ENCODE results near the gene NSF. TPM values are rescaled to one million over a fixed set of nuclear protein-coding genes. Genes with fewer than 3 reads are reported as not detected.

Gene NSF
- polyA plus RNA-seq, 2 of the 4 experiments (the other 2 are of a cell fraction), result 30.1 to 63.1 TPM

GRCh38 chr17:46744441-46744840 is 154.0 kb downstream of the NSF start:
- ATAC-seq (no peak), FAIRE-seq (no peak), DNase-seq (ENCODE audit: low read depth in 1 of 2, low spot score in 1 of 2) (no peak)
- Histone ChIP-seq H3K4me1 (peaks cover 22% of the 10 kb centered on the region), H3K27ac (no peak overlapping the region), H3K4me3 (no peak overlapping the region), H3K9me3 (no peaks in the 10 kb centered on the region), H3K4me2 (no peak overlapping the region)
- WGBS (ENCODE audit: missing lambda C conversion rate), result 98% methylated on average over 1 of the region's 1 CpG
- TF ChIP-seq JUN (IDR thresholded peaks at IDR 0.05) (no peak), E2F6 (IDR thresholded peaks at IDR 0.05; ENCODE audit: borderline replicate concordance, low read depth) (no peak), BHLHE40 (IDR thresholded peaks at IDR 0.05; ENCODE audit: low read depth, low read length) (no peak), CHD2 (IDR thresholded peaks at IDR 0.05; ENCODE audit: low read length, partially characterized antibody) (no peak), BCL3 (IDR thresholded peaks at IDR 0.05) (no peak), HEYL (CRISPR knock-in tag; IDR thresholded peaks at IDR 0.05) (no peak)
- ChIA-PET CTCF (interaction anchor here (0.9 to 2.5 kb wide), 3 partner anchors 14 to 91 kb away, joined by 3 to 6 read pairs (median 4); no protein-coding TSS in a partner anchor), POLR2A (no interaction called here)

- WGBS (ENCODE audit: missing lambda C conversion rate), result 95% methylated on average over 3 of the region's 3 CpGs
- no peak for ATAC-seq
- H3K4me2 ChIP-seq, result no peak overlapping the region
- POLR2A ChIA-PET, result no interaction called here
- H3K9me3 ChIP-seq, result no peaks in the 10 kb centered on the region
- TF ChIP-seq KDM5A (IDR thresholded peaks at IDR 0.05), result no peak
- no peak for TF ChIP-seq CEBPB (IDR thresholded peaks at IDR 0.05)
- no peak for TF ChIP-seq ATOH8 (CRISPR knock-in tag; IDR thresholded peaks at IDR 0.05; ENCODE audit: low read depth)
- TF ChIP-seq HOXB5 (CRISPR knock-in tag; IDR thresholded peaks at IDR 0.05), result no peak
- FAIRE-seq, result no peak
- H3K4me3 ChIP-seq, result no peak overlapping the region
- no peak overlapping the region for H3K27ac ChIP-seq
- DNase-seq (ENCODE audit: low read depth in 1 of 2, low spot score in 1 of 2), result no peak
- H3K4me1 ChIP-seq, result peaks cover 22% of the 10 kb centered on the region
- CTCF ChIA-PET, result interaction anchor here (0.9 to 2.5 kb wide), 5 partner anchors 11 to 90 kb away, joined by 3 to 6 read pairs (median 6); no protein-coding TSS in a partner anchor
These were observed 154.9 kb downstream of the NSF start for GRCh38 chr17:46745376-46745775.

GRCh38 chr17:46751425-46751824 is 161.0 kb downstream of the NSF start:
- FAIRE-seq, result no peak
- CTCF ChIA-PET, result interaction anchor here (1.4 kb wide), 2 partner anchors 9 to 12 kb away, joined by 4 to 5 read pairs; no protein-coding TSS in a partner anchor

GRCh38 chr17:46753776-46754175 is 163.3 kb downstream of the NSF start:
- H3K4me1 ChIP-seq, result peaks cover 17% of the 10 kb centered on the region
- DNase-seq (ENCODE audit: low read depth in 1 of 2, low spot score in 1 of 2) (no peak), ATAC-seq (no peak), FAIRE-seq (no peak)
- no peaks in the 10 kb centered on the region for H3K9me3 ChIP-seq
- no peak overlapping the region for H3K27ac ChIP-seq
- TF ChIP-seq CHD4 (IDR thresholded peaks at IDR 0.05; ENCODE audit: borderline replicate concordance) (no peak), HEYL (CRISPR knock-in tag; IDR thresholded peaks at IDR 0.05) (no peak), HDAC2 (IDR thresholded peaks at IDR 0.05) (no peak), FOSB (CRISPR knock-in tag; IDR thresholded peaks at IDR 0.05) (no peak), HOXB13 (CRISPR knock-in tag; IDR thresholded peaks at IDR 0.05; ENCODE audit: low read depth) (no peak), MYC (IDR thresholded peaks at IDR 0.05; ENCODE audit: borderline replicate concordance, low read length) (no peak), RCOR1 (IDR thresholded peaks at IDR 0.05; ENCODE audit: low read depth, low read length) (no peak), GATA3 (IDR thresholded peaks at IDR 0.05; ENCODE audit: borderline replicate concordance) (no peak)
- H3K4me2 ChIP-seq, result no peak overlapping the region
- H3K4me3 ChIP-seq, result no peak overlapping the region
- ChIA-PET CTCF (interaction anchor here (0.8 to 2.0 kb wide), 6 partner anchors 10 to 79 kb away, joined by 3 to 6 read pairs (median 3); no protein-coding TSS in a partner anchor), POLR2A (no interaction called here)
- 73% methylated on average over 3 of the region's 3 CpGs for WGBS (ENCODE audit: missing lambda C conversion rate)

More at GRCh38 chr17:46751425-46751824, 161.0 kb downstream of the NSF start:
- Histone ChIP-seq H3K4me2 (no peak overlapping the region), H3K9me3 (no peaks in the 10 kb centered on the region), H3K4me1 (no peaks in the 10 kb centered on the region), H3K4me3 (no peak overlapping the region), H3K27ac (no peak overlapping the region)
- DNase-seq (ENCODE audit: low read depth in 1 of 2, low spot score in 1 of 2), result no peak
- 93% methylated on average over 4 of the region's 4 CpGs for WGBS (ENCODE audit: missing lambda C conversion rate)
- ATAC-seq, result no peak
- POLR2A ChIA-PET, result no interaction called here
- no peak for TF ChIP-seq CBX8 (IDR thresholded peaks at IDR 0.05)
